Endometrial microvascular endothelial cells (primary cell): ENCODE results near the gene CHMP4A. TPM values are rescaled to one million over a fixed set of nuclear protein-coding genes. Genes with fewer than 3 reads are reported as not detected.
"Not testable (repeated sequence)": the region's sequence is repeated elsewhere in the genome, so short reads cannot be mapped to it uniquely, and the experiment has no call there.

Source experiments
- in situ Hi-C: cut with HindIII; loops from 2 replicates; pipeline ENCODE4 v1.10.0; 2017; ENCODE audit warnings: low sequenced_read_pairs, low pct_unique_long_range_greater_than_20kb; ENCODE audit errors: inconsistent ontology term
- total RNA-seq: library from RNA; depleted of rRNA; stranded (reverse); fragments of >200 nt; gene quantifications from one replicate; pipeline ENCODE4 v1.2.3, GENCODE V29; 2015; ENCODE audit errors: inconsistent ontology term

CHMP4A gene
- total RNA-seq, 1 donor from 2014 or later: 30.0 TPM

GRCh38 chr14:24249230-24250021, 36.1 kb upstream of the CHMP4A start:
- in situ Hi-C loops: no loop called here

- in situ Hi-C loops: no loop called here
Measured at GRCh38 chr14:24247422-24247821, 34.1 kb upstream of the CHMP4A start.

DNA sequence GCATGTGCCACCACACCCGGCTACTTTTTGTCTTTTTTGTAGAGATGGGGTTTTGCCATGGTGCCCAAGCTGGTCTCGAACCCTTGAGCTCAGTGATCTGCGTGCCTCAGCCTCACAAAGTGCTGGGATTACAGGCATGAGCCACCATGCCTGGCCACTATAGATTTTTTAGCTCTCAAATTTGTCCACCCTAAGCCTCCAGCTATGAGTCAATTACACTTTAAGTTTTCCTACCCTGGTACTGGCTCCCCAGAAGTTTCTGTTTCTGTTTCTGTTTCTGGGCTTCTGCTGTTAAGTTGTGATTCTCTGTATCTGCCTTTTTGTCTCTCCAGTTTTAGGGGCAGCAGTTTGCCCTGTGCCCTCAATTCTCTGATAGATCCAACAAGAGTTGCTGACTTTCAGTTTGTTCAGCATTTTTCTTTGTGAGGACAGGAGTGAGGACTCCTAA, 33.5 kb upstream of the CHMP4A start:
- in situ Hi-C loops: no loop called here

GRCh38 chr14:24245350-24245749, 32.1 kb upstream of the CHMP4A start:
- in situ Hi-C loops: not testable (repeated sequence)

- in situ Hi-C loops: no loop called here
Measured at GRCh38 chr14:24243336-24243836, 30.1 kb upstream of the CHMP4A start.

GRCh38 chr14:24241829-24242443, 28.6 kb upstream of the CHMP4A start:
- in situ Hi-C loops: no loop called here

DNA sequence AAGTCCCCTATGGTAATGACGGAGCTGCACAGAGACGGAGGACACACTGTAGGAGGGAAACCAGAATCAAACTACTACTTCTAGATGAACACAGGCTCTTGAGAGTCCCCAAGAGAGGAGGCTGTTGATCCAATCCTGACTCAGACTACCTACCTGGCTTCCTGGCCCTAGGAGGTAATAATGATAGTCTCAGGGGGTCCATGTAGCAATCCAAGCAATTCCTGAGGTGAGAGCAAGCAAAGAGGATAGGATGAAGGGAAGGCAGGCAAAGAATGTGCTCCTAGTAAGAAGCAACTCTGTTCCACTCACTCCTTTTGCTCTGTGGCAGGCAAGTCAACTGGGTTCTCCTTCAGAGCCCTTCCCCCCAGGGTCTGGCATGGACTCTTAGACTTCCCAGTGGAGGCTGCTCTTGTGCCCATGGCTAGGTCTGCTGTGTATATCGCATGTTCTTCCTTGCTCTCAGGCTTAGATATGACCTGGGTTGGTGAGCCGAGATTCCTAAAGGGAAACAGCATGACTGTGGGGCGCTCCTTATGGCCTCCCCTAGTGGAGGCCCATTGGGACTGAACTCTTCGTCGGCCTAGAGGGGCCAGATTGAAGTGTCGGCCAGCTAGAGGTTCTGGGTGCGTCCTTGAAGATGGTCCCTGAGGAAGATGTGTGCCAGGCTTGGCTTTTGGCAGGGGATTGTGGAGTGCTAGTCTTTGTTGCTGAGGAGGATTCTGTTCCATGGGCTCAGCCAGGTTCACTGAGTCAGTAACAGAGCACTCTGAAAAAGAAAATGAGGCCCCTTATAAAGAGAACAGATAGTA, 27.0 kb upstream of the CHMP4A start:
- in situ Hi-C loops: no loop called here

GRCh38 chr14:24238527-24239037, 25.3 kb upstream of the CHMP4A start:
- in situ Hi-C loops: no loop called here

DNA sequence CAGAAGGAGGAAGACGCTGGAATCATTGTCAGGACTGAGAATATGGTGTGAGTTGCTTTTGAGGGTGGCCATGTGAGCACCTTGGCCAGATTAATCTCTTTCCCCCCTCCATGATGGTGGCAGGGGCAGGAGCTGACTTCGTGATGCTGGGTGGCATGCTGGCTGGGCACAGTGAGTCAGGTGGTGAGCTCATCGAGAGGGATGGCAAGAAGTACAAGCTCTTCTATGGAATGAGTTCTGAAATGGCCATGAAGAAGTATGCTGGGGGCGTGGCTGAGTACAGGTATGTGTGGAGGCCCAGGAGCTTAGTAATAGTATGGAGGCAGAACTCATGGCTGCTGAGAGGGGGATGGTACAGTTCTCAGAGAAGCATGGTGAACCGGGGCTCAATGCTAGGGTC, 24.8 kb upstream of the CHMP4A start:
- in situ Hi-C loops: no loop called here

- in situ Hi-C loops: no loop called here
Measured at GRCh38 chr14:24237463-24237955, 24.2 kb upstream of the CHMP4A start.

GRCh38 chr14:24236689-24237462, 23.6 kb upstream of the CHMP4A start:
- in situ Hi-C loops: no loop called here

DNA sequence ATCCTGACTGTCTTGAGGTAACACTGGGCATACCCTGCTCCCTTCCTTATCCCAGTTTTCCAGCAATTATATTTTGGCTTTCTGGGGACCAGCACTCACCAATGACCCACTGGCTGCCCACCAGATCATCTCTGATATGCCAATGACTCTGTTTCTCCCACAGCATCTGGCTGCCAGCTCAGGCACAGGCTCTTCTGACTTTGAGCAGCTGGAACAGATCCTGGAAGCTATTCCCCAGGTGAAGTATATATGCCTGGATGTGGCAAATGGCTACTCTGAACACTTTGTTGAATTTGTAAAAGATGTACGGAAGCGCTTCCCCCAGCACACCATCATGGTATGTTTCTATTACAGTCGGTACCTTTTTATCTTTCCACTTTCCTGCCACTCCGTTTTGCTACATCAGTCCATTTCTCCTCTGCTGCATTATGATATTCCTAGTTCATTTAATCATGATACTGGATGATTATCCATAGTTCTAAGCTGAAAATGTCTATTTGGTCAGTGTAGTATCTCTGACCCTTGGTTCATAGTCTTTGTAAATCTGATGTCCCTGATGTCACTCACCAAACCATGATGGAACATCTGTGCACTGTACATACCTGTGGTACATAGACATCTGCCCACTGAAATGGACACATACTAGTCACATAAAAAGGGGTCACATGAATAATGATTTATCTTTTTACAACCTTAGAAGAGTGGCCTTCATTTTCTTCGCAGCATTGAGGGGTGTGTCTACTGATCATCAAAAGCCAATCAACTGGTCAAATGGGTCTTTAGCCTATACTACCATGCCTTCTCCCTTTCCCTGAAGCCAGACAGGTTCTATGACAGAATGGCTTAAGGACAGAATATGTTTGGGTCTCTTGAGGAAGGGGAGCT, 22.8 kb upstream of the CHMP4A start:
- in situ Hi-C loops: no loop called here

DNA sequence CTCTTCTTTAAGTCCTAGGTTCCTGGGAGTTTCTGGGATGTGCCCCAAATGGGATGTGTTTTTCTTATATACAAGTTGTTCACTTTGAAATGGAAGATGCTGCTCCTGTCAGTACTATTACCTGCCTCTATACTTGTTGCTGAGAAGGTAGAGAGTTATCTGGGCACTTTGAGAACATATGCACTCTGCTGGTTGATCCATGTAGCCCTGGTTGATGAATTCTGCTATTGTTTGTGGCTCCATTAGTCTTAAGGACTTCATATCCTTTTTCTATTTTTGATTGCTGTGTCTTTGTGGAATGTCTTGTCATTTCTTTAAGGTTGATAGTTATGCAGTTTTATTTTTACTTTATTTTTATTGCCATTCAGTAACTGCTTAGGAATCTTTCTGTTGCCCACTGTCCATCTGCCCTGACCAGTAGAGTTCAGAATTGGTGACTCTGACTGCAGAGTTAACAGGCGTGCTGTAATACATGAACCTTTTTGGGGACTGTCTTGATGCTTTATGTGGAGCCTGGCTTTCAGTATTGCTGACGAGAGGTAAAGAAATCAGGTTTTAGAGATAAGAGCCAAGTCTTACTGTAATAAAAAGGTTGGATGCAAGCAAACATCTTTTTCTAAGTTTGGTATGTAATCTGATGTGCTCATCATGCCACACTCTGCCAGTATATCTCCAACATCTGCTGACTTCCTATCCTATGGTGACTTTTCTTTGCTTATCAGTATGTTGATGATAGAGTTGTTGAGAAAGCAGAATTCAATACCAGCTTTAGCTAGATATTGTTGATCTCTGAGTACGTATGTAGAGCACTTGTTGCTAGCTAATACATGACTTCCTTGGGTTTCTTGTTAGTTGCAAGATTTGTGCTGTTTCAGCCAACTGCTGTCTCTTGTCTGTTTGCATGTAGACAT, 21.1 kb upstream of the CHMP4A start:
- in situ Hi-C loops: no loop called here

DNA sequence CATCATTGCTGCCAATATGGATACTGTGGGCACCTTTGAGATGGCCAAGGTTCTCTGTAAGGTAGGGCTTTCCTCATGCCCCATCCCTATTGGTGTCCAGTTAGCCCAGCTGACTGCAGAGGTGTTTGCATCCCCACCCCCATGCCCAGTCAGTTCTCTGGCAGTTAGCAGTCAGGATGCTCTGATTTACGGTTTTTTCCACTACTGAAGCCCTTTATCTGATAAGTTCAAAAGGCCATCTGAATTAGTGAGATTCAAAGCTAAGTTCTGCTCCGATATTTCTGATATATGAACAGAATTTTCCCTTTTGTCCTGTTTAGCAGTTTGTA, 20.2 kb upstream of the CHMP4A start:
- in situ Hi-C loops: no loop called here

DNA sequence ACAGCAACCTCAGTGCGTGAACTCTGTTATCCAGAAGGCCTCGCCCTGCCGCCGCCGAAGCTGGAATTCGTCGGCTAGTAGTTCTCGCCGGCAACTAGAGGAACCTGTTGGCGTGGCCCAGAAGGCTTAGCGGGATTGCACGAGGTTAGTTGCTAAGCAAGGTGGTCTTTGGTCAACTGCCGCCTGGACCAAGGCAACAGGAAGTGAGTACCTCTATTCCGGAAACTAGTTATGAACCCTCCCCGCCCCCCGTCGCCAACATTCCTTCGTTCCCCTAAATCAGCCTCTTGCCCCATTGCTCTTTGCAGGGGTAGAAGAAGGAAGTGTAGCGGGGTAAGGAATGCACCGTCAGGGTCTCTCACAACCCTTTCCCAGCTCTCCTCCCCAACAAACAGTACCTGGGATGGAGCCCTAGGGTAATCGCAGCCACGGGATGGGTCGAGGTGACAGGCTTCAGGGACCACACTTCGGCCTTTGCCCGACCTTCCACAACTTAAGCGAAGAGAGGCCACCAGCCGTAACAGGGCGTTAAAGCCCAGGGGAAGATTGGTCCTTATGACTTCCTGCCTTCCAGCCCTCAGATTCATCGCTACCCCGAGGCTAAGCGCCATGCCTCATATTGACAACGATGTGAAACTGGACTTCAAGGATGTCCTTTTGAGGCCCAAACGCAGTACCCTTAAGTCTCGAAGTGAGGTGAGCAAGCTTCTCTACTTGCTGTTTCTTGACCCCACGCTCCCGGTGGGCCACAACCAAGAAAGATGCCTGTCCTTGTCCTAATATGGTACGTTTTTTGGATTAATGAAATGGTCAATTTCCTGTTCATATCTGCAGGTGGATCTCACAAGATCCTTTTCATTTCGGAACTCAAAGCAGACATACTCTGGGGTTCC, 19.6 kb upstream of the CHMP4A start, which contains the start of gene GMPR2:
Gene GMPR2, plus strand, starts transcription at position 285 of the 893 bp plus-strand sequence. Its CDS starts 325 bp downstream, at position 610.
- in situ Hi-C loops: no loop called here
